ENCODE measurements around the gene TARDBP.

DNA sequence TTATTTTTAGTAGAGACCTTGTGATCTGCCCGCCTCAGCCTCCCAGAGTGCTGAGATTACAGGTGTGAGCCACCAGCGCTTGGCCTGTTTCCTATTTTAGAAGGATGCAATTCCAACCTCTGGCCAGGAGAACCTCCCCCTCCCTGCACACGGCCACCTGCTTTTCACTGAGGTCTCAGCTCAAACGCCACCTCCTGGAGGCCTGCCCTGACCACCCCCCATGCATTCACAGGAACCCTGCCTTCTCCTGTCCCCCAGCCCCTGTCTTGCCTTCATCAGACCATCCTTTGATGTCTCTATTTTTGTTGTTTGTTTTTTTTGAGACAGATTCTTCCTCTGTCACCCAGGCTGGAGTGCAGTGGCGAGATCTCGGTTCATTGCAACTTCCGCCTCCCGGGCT is 45.0 kb downstream of the TARDBP start:
- no peak for TF ChIP-seq POLR2AphosphoS5 (IDR thresholded peaks at IDR 0.05; ENCODE audit: low read depth, low read length)
- TF ChIP-seq POLR2A (IDR thresholded peaks at IDR 0.05; ENCODE audit: low read depth, low read length): no peak
- TF ChIP-seq SPI1 (IDR thresholded peaks at IDR 0.05; ENCODE audit: low read depth, low read length): no peak
